Fibroblast of peridontal ligament (primary cell): ENCODE data around the gene KCNK4.
"Not testable (repeated sequence)": the region's sequence is repeated elsewhere in the genome, so short reads cannot be mapped to it uniquely, and the experiment has no call there.

ENCODE experiments used
- DNase-seq: peaks from one replicate; pipeline ENCODE4 v3.0.0-alpha.2; 2010; ENCODE audit errors: extremely low read depth

Gene KCNK4

DNA sequence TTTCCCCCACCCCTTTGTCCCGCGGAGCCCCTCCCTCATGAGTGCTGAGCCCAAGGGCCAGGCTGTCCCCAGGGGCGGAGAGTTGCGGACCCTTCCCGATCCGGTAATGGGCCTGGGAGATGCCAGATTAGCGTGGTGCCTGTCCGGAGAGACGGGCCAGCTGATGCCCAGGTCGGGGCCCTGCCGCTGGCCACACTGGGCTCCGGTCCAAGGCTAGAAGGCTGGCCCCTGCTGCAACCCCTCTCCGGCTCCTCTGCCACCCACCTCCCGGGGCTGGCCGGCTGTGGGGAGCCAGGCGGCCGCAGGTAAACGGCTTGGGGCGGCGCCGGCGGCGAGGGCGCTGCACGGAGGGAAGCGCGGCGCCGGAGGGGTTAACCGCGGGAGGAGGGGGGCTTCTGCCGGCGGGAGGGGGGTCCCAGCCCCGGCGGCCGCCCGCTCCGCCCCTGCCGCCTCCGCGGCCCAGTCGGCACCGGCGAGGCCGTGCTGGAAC is at the start of gene KCNK4:
KCNK4 (plus strand) TSS at position 41 of the 490 bp plus-strand sequence. CDS start 1,717 bp downstream, outside the sequence.
- DNase-seq = no peak

DNA sequence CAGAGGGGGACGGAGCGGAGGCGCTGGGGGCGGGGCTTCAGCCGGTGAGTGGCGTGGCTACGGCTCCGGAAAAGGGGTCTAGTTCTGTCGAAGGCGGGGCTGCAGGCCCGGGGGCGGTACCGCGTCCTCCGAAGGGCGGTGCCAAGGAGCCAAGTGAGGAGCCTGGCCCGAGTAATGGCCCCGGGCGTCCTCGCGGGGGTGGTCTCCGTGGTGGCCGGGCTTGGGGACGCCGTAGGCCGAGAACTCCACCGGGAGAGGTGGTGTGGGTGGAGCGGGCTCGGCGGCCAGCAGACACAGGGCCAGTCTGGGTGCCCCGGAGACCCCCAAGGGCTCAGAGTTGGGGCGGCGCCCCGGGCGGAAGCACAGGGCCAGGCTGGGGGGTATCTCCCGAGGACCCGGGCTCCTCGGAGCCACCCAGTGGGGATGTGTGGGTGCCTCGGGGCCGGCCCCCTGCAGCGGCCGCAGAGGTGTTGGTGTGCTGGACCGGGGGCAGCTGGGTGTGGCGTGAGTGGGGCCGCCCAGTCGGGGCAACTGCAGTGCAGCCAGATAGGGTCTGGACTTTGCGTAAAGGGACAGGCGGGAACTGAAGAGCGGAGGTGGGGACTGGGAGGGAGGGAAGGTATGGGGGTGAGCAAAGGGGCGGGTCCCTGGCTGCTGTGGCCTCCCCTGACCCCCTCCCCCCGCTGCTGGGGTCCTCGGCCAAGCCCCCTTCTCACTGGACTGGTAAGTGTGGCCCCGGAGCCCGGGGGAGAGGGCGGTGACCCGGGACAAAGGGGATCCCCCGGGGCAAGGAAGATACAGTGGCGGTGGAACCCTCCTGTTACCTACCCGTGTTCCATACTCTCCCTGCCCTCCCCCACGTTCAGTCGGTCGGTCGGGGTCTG is 49.4 kb upstream of the KCNK4 start:
- no peak for DNase-seq

DNA sequence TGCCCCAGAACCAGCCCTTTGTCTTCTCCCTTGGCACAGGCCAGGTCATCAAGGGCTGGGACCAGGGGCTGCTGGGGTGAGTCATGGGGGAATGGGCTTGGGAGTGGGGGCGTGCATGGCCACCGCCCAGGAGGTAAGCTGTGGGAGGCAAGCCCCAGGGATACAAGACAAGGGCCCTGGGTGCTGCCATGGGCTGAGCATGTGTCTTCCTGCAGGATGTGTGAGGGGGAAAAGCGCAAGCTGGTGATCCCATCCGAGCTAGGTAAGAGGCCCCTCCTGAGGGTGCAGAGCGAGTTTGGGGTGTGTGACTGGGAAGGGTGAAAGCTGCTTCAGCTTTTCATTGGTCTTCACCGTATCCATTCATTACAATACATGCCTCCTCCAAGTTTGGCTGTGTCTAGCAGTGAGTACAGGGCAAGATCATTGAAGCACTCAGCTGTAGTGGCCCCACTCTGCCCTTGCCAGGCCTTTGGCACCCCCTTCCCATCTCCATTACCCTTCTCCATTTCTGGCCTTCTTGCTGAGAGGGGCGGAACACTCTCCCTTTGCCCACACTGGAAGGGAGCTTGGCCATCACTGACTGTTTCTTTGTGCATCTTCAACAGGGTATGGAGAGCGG is 47.8 kb upstream of the KCNK4 start:
- no peak for DNase-seq

DNA sequence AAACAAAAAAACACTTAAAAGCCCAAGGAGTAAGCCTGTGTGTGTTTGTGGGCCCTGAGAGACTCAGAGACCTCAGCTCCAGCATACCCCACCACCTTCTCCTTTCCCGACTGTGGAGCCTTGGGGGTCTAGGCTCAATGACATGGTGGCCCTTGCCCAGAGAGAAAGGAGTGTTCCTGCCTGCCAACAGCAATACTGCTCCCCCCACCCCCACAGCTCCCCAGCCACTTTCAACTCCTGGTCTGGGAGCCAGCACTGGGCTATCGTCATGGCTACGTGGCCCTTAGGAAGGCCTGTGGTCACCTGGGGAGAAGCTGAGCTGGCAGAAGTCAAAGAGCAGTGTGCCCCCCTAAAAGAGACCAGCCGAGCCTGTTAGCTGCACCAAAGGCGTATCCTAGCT is 47.0 kb upstream of the KCNK4 start:
- DNase-seq = no peak

DNA sequence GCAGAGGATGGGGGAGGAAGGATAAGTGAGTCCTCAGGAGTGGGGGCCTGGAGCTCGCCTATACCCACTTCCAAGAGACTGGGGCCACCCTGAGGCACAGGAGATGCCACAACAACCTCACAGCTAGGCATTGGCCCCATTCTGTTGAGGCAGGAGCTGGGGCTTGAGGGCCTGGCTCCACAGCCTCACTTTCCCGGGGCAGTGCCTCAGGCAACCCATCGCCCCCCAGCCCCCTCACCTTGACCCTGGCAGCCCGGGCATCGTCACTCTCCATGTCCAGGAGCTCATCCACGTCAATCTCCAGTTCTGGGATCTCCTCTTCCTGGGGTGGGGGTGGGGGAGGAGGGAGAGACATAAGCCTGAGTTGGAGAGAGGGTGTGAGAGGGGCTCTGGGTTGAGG is 46.1 kb upstream of the KCNK4 start:
- DNase-seq = no peak

DNA sequence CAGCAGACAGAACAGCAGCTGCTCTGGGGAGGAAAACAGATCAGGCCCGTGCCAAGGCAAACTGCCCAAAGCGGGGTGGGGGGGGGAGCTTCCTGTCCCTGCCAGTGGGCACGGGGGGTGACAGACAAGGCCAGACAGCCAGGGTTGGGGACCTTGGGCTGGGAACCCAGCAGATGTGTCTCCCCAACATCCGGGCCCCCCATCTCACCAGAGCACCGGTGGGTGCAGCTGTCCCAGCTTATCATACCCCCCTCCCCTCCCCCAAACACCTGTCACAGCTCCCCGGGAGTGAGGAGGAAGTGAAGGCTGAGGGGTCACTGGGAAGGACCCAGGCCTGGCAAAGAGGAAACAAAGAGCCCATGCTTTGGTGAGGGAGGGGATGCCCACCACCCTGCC is 45.7 kb upstream of the KCNK4 start:
- no peak for DNase-seq

DNA sequence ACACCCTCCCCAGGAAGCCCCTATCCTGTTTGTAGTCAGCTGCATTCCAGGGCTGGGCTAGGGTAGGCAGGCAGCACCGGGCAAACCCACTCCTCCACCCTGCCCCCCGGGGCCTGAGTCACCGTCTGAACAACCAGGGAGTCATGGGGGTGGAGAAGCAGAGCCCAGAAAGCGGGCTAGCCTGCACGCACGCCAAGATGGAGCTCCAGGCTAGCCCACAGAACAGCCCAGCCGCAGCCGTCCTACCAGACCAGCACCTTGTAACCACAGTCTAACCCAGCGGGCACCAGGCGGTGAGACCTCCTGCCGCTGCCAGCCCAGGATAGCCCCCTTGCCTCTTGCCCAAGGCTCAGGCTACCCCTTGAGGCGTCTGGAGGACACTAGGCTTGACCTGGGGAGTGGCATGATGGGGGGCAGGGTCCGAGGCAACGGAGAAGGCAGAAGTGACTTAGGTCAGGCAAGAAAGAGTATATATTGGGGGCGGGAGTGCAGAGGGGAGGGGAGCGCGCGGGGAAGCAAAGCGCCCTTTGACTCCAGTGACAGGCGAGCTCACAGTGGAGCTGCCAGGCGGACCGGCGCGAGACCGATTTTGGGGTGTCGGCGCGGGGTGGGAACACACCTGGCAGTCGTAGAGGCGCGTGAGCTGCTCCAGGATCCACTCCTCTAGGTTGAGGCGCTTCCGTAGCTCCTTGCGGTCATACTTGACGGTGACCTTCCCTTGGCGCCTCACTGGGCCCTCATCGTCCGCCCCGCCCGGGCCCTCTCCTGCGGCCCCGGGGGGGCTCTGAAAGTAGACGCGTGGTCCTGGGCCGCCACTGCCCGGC is 45.1 kb upstream of the KCNK4 start:
- DNase-seq = peak; percentile 77

DNA sequence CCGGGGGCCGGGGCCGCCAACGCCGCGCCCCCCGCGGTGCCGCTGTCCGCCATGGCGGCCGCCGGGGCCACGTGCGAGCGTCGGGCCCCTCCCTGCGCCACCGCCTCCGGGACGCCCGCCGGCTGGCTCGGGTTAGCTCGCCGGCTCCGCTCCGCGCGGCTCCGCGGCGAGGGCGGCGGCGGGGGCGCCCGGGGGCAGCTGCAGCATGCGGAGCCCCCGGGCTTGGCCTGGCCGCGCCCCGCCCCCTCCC is 44.6 kb upstream of the KCNK4 start:
- not testable (repeated sequence) for DNase-seq

DNA sequence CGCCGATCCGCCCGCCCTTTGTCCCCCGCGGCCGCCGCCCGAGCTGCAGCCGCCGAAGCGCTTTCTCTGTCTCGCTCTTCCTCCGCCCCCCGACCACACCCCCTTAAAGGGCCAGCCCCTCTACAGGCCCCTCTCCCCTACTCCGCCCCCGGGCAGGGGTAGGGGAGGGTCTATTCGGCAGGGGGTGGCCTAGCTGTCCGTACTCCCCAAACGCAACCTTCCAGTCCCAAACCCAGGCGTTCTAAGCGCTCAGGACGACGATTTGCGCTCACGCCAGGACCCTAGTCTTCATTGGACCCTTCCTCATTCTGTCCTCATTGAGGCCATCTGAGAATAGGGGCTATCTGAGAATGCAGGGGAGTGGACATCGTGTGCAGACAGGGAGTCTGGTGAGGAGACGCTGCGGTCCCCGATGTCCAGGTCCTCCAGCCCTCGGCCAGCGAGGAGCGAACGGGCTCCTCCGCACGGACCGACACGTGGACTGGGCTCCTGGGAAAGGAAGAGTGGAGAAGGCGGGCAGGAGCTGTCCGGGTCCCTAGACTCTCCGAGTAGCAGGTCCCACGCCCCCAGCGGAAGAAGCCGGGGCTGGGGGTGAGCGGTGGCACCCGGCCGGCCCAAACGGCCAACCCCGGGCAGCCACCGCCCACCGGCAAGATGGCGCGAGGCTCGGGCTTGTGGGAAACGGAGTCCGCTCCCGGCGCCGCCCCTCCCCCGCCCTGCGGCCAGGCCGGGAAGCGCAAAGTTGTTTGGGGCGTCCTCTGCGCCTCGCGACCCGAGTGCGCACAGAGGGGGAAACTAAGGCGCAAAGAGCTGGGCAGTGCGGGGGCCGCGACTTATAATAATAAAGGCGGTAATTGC is 44.0 kb upstream of the KCNK4 start, which contains the start of gene PPP1R14B:
PPP1R14B (minus strand) TSS at position 73 of the 858 bp plus-strand sequence. CDS start 270 bp downstream, outside the sequence.
- peak; percentile 68 for DNase-seq

DNA sequence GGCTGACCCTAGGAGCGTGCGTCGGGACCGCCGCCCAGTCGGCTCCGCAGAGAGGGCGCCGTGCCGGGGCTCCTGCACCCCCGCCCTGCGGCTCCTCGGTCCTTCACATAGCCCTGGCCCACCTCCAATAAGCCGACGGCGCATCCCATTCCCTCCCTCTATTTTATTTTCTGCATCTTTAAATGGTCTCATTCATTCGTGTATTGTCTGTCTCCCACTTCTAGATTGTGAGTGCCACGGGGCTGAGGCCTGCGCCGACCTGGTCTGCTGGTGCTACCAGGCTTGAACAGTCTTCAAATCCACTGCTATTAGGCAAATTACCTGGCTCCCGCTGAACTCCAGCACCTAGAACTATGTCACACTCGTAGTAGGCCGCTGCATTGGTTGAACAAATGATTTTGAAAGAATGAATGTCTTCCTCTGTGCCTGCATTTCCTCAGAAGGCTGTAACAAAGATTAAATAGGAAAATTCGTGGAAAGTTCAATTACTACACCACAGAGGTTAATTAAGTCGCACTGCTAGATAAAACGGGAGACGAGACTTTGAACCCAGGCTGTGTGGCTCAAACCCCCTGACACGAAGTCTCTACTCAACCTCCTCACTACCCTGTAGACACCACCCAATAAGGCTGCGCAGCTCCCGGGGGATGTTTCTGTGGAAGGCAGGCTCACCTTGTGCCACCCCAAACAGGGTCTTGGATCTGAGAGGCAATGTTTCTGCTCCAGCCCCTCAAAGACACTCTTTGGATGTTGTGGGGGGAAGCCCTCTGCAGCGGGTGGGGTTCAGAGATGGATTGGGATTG is 43.2 kb upstream of the KCNK4 start:
- DNase-seq = no peak

DNA sequence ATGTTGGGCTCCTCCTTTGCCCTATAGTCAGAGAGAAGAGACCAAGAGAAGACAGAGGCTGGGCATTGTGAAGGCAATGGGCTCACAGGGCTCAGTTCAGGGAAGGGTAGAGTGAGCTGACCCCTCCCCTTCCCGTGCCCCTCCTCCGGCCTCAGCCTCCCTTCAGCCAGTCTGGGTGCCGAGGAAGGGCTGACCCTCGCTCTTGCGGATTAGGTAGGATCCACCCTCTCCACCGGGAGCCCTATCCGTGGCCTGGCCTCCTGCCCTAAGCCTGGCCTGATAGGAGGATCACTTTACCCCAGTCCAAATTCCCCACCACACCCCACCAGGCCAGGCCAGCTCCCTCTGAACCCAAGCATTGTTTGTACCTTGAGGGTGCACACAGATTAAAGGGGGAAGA is 42.5 kb upstream of the KCNK4 start:
- no peak for DNase-seq

DNA sequence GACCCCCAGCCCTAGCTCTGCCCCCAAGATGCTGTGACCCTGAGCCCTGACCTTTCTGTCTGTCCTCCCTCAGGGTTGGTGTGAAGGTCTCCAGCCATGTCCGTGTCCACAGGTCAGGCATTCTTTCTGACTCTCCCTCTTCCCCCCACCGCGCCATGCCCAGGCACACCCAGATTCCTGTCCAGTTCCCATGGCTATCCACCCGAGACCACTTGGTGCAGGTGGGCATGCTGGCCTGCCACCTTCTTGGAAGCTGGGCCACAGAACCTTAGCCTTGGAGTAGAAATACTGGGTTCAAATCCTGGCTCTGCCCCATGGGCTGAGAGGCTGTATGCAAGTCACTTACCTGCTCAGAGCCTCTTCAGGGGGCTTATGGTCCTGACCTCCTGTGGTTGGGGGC is 42.1 kb upstream of the KCNK4 start:
- no peak for DNase-seq

DNA sequence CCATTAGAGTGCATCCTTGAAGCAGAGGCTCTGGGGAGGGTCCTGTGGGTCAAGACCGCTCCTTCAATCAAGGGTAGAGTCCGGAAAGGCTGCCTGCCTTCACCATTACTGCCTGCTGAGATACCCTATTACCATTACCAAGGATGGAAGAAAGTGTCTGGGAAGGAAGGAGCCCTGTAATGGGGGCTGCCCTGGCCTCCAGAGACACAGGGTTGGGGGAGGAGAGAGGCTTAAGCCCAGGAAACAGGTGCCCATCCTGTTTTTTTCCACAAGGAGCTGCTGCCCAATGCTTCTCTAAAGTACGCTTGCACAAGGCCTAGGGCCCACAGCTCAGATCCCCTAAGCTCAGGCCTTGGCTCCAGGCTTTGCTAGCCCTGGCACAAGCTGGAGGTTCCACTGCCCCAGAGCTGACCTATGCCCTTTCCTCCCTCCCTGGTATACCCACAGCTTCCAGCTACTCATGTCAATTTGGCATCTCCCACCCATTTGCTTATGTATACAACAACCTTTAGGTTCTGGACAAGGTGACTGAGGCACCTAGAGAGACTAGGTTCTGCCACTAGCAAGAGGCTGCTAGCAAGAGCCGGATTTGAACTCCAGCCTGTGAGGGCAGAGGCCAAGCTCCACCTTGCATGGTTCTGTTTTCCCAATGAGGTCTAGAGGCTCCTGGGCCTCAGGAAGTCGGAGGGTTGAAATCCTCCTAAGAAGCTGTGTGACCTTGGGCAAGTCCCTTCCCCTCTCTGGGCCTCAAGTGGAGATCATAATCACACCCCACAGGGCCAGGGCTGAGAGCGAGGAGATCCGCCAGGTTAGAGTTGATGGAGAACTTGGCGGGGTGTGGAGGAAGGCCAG is 41.3 kb upstream of the KCNK4 start:
- DNase-seq = no peak

DNA sequence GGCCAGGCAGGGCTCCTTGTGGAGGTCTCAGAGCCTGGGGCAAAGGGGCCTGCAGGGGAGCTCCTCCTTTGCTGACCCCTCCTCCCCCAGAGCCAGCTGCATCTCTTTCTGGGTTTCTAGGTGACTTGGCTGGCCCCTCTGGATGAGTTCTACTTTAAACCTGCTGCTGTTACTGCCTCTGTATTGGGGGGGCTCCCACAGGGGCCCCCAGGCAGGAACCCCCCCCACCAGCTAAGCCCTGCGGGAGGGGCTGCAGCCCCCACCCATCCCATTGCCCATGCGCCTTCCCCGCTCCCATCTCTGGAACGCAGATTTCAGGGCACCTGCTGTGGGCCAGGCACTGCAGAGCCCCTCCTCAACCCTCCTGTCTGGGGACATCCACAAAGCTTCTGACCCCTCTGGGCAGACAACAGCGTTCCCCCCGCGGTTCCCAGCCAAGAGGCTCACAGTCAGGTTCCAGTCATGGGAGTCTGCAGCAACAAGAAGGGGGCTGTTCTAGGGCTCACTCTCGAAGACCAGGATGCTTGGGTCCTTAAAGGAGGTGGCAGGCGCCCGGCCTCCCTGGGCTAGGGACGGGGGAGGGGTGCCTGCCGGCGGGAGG is 40.6 kb upstream of the KCNK4 start:
- no peak for DNase-seq

DNA sequence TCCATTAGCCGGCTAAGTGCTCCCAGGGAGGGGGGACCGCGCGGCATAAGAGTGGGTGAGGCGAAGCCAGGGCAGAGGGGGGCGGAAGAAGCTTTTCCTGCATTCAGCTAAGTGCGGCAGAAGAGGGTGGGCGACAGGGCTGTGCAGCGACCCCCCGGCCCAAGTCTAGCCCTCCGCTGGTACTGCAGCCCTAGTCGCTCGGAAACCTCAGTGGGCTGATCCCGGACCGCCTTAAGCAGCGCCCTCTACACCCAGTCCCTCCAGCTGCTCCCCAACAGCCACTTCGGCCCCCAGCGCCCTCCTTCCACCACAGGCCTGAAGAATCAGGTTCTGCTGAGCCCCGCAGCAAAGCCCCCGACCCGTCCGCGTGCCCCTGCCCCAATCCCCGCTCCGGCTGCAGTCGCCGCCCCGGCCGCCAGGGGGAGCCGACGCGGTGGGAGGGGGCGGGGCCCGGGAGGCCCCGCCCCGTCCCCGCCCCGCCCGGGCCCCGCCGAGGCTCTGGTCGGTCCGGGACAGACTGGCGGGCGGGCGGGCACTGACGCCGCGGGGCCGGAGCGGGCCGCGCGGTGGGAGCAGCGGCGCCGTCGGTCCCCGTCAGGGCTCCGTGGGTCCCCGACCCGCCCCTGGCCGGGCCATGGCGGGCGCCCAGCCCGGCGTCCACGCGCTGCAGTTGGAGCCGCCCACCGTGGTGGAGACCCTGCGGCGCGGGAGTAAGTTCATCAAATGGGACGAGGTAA is 39.9 kb upstream of the KCNK4 start, which contains the start of gene PLCB3:
PLCB3 (plus strand) TSS at position 515 of the 737 bp plus-strand sequence; CDS start at position 635, 120 bp downstream.
- no peak for DNase-seq

DNA sequence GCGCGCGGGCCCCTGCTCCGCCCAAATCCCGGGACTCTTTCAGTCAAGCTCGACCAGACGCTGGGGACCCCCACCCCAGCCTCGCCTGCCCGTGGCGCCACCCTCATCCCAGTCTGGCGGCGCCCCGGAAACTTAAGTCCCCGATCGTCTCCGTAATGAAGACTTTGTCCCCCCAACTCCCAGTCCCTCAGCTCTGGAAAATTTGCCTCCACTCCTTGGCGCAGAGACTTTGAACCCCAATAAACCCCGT is 39.4 kb upstream of the KCNK4 start:
- DNase-seq = no peak

DNA sequence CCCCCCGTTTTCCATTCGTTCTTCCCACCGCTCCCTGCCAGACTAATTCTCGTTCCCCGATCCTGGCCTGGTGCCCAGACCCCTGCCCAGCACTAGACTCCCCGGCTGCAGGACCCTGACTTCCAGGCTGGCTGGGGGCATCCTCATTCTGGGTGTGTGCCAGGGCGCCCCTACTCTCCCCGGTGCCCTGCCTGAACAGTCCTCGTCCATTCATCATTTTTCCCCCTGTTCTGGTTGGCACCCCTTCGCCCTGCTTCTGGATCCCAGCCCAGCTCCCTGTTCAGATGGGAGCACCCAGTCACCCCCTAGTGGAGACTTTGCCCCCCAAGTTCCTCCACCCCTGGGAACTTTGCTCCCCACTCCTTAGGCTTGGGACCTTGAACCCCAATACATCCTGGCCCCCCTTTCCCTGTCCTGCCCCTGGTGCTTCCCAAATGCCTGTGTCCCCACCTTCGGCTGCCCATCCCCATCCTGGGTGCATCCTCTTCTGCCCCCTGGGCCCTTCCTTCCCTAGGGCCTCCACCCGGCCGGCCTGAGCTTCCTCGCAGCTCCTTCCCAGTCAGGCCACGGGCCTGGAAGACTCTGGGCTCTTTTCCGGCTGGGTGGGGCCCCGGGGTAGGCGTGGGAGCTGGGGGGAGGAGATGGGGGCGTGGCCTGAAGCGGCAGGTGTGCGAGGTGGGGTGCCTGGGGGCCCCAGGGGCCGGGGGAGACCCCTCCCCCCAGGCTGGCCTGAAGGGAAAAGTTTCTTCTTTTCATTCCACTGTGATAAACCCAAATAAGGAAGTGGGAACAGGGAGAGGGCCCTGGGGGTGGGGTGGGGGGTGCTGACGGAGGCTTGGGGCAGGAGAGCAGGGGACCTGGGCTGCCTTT is 38.9 kb upstream of the KCNK4 start:
- DNase-seq = no peak

DNA sequence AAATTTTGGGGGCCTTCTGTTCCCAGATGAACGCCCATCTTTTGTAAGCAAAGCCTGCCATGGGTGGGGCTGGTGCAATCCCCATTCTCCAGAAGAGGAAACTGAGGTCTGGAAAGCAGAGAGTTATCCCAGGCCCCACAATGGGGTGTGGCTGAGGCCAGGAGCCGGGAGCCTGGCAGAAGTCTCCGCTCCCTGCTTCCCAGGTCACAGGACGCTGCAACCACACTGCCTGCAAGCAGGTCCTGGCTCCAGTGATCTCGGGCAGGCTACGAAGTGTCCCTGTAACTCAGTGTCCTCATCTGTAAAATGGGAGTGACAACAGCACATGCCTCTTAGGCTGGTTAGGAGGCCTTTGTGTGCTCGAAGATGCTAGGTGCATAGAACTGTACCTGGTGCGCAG is 38.1 kb upstream of the KCNK4 start:
- DNase-seq = no peak
